Measurements from ENCODE around the gene LRRIQ4.

- no peak for TF ChIP-seq ARNTL (CRISPR knock-in tag; IDR thresholded peaks at IDR 0.05; ENCODE audit: borderline replicate concordance, low read depth)
- TF ChIP-seq CREB5 (CRISPR knock-in tag; IDR thresholded peaks at IDR 0.05; ENCODE audit: low read depth) = no peak
- TF ChIP-seq PATZ1 (CRISPR knock-in tag; IDR thresholded peaks at IDR 0.05; ENCODE audit: borderline replicate concordance) = no peak
- no peak for TF ChIP-seq TCF4 (CRISPR knock-in tag; IDR thresholded peaks at IDR 0.05; ENCODE audit: borderline replicate concordance)
- no peak for TF ChIP-seq RARB (CRISPR knock-in tag; IDR thresholded peaks at IDR 0.05)
- TF ChIP-seq ZFP30 (CRISPR knock-in tag; IDR thresholded peaks at IDR 0.05) = no peak
- TF ChIP-seq SNAI2 (CRISPR knock-in tag; IDR thresholded peaks at IDR 0.05) = no peak
- no peak for TF ChIP-seq ZNF8 (CRISPR knock-in tag; IDR thresholded peaks at IDR 0.05)
- TF ChIP-seq ZNF70 (CRISPR knock-in tag; IDR thresholded peaks at IDR 0.05) = no peak
Observed at GRCh38 chr3:169764312-169764881, 48.3 kb upstream of the LRRIQ4 start.
